ENCODE measurements around the gene CCDC134.

CCDC134 gene

DNA sequence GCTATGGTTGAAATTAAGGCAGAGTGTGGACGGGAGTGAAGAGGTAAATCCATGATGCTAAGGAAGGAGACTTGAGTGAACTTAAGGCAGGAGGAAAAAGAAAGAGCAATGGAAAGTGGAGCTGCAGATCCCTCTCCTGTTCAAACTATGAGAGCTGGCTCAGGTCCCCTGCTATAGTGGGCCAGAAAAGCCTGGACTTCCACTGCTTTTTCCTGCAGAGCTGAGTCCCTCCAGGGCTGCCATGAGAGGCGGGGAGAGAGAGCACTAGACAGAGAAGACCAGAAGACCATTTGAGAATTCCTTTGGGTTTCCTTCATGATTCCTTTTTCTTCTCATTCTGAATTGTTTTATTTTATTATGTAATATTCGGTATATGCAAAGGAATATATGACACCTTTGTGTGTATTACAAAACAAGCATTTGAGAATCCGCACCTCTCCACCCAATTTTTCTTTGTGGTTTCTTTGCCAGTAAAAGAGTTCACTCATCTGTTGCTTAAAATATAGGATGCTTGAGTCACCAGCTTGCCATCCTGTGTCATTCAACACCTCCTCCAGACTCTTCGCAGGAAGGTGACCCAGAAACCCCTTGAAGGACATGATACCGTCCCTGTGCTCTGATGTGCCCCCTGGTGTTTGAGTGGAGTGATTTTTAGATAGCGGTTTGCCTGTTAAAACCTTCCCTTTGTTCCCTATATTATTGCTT lies 56.8 kb downstream of the CCDC134 start (continued):
- TF ChIP-seq, protein P1, sequence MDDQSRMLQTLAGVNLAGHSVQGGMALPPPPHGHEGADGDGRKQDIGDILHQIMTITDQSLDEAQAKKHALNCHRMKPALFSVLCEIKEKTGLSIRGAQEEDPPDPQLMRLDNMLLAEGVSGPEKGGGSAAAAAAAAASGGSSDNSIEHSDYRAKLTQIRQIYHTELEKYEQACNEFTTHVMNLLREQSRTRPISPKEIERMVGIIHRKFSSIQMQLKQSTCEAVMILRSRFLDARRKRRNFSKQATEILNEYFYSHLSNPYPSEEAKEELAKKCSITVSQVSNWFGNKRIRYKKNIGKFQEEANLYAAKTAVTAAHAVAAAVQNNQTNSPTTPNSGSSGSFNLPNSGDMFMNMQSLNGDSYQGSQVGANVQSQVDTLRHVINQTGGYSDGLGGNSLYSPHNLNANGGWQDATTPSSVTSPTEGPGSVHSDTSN (CRISPR knock-in tag; IDR thresholded peaks at IDR 0.05), result no peak
- TF ChIP-seq ZFP37 (tag by site-specific recombination; IDR thresholded peaks at IDR 0.05) (no peak), ZBTB8A (tag by site-specific recombination; IDR thresholded peaks at IDR 0.05) (no peak), ZNF169 (tag by site-specific recombination; IDR thresholded peaks at IDR 0.05) (no peak), ZNF837 (tag by site-specific recombination; IDR thresholded peaks at IDR 0.05) (no peak), ZXDB (tag by site-specific recombination; IDR thresholded peaks at IDR 0.05) (peak; percentile 54; the same call in 1 of the 2 replicates), SCRT1 (tag by site-specific recombination; IDR thresholded peaks at IDR 0.05; ENCODE audit: borderline replicate concordance) (0 out of 2 replicates have a peak, but pooled peaks have one; percentile 45), HOXA7 (CRISPR knock-in tag; IDR thresholded peaks at IDR 0.05; ENCODE audit: borderline replicate concordance) (no peak), ZBTB48 (tag by site-specific recombination; IDR thresholded peaks at IDR 0.05) (no peak), IKZF3 (tag by site-specific recombination; IDR thresholded peaks at IDR 0.05) (peak; percentile 57), ZNF629 (tag by site-specific recombination; IDR thresholded peaks at IDR 0.05) (peak; percentile 57; the same call in 1 of the 2 replicates), ZNF223 (tag by site-specific recombination; IDR thresholded peaks at IDR 0.05) (0 out of 2 replicates have a peak, but pooled peaks have one; percentile 65), SP3 (tag by site-specific recombination; IDR thresholded peaks at IDR 0.05) (no peak), ZNF843 (tag by site-specific recombination; IDR thresholded peaks at IDR 0.05) (no peak), ZNF776 (tag by site-specific recombination; IDR thresholded peaks at IDR 0.05; ENCODE audit: borderline replicate concordance) (no peak), ZNF670 (tag by site-specific recombination; IDR thresholded peaks at IDR 0.05; ENCODE audit: low read depth) (no peak), ZNF701 (tag by site-specific recombination; IDR thresholded peaks at IDR 0.05) (no peak), ZSCAN16 (tag by site-specific recombination; IDR thresholded peaks at IDR 0.05) (no peak), ZNF654 (tag by site-specific recombination; IDR thresholded peaks at IDR 0.05; ENCODE audit: low read depth) (peak; percentile 21; the same call in 1 of the 2 replicates), ZNF366 (tag by site-specific recombination; conservative IDR thresholded peaks at IDR 0.05) (0 out of 2 replicates have a peak, but pooled peaks have one; percentile 14), ZSCAN23 (tag by site-specific recombination; IDR thresholded peaks at IDR 0.05) (no peak), KLF9 (tag by site-specific recombination; IDR thresholded peaks at IDR 0.05; ENCODE audit: low read depth) (no peak), ZNF138 (tag by site-specific recombination; IDR thresholded peaks at IDR 0.05; ENCODE audit: borderline replicate concordance) (no peak), ZBTB17 (tag by site-specific recombination; IDR thresholded peaks at IDR 0.05) (peak; percentile 89), ZBTB1 (tag by site-specific recombination; IDR thresholded peaks at IDR 0.05) (no peak), FEZF1 (tag by site-specific recombination; IDR thresholded peaks at IDR 0.05) (peak; percentile 35; the same call in 1 of the 2 replicates), ZNF140 (tag by site-specific recombination; IDR thresholded peaks at IDR 0.05) (no peak), HOXC10 (CRISPR knock-in tag; IDR thresholded peaks at IDR 0.05) (no peak)
- TF ChIP-seq, protein P2, sequence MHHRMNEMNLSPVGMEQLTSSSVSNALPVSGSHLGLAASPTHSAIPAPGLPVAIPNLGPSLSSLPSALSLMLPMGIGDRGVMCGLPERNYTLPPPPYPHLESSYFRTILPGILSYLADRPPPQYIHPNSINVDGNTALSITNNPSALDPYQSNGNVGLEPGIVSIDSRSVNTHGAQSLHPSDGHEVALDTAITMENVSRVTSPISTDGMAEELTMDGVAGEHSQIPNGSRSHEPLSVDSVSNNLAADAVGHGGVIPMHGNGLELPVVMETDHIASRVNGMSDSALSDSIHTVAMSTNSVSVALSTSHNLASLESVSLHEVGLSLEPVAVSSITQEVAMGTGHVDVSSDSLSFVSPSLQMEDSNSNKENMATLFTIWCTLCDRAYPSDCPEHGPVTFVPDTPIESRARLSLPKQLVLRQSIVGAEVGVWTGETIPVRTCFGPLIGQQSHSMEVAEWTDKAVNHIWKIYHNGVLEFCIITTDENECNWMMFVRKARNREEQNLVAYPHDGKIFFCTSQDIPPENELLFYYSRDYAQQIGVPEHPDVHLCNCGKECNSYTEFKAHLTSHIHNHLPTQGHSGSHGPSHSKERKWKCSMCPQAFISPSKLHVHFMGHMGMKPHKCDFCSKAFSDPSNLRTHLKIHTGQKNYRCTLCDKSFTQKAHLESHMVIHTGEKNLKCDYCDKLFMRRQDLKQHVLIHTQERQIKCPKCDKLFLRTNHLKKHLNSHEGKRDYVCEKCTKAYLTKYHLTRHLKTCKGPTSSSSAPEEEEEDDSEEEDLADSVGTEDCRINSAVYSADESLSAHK (tag by site-specific recombination; IDR thresholded peaks at IDR 0.05), result peak; percentile 68; the same call in 1 of the 2 replicates
- TF ChIP-seq, protein P3, sequence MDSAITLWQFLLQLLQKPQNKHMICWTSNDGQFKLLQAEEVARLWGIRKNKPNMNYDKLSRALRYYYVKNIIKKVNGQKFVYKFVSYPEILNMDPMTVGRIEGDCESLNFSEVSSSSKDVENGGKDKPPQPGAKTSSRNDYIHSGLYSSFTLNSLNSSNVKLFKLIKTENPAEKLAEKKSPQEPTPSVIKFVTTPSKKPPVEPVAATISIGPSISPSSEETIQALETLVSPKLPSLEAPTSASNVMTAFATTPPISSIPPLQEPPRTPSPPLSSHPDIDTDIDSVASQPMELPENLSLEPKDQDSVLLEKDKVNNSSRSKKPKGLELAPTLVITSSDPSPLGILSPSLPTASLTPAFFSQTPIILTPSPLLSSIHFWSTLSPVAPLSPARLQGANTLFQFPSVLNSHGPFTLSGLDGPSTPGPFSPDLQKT (IDR thresholded peaks at IDR 0.05; ENCODE audit: borderline replicate concordance, low read depth, low read length), result no peak
- TF ChIP-seq, protein P4, sequence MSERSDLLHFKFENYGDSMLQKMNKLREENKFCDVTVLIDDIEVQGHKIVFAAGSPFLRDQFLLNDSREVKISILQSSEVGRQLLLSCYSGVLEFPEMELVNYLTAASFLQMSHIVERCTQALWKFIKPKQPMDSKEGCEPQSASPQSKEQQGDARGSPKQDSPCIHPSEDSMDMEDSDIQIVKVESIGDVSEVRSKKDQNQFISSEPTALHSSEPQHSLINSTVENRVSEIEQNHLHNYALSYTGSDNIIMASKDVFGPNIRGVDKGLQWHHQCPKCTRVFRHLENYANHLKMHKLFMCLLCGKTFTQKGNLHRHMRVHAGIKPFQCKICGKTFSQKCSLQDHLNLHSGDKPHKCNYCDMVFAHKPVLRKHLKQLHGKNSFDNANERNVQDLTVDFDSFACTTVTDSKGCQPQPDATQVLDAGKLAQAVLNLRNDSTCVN (tag by site-specific recombination; optimal IDR thresholded peaks at IDR 0.05), result no peak
- TF ChIP-seq, protein P5, sequence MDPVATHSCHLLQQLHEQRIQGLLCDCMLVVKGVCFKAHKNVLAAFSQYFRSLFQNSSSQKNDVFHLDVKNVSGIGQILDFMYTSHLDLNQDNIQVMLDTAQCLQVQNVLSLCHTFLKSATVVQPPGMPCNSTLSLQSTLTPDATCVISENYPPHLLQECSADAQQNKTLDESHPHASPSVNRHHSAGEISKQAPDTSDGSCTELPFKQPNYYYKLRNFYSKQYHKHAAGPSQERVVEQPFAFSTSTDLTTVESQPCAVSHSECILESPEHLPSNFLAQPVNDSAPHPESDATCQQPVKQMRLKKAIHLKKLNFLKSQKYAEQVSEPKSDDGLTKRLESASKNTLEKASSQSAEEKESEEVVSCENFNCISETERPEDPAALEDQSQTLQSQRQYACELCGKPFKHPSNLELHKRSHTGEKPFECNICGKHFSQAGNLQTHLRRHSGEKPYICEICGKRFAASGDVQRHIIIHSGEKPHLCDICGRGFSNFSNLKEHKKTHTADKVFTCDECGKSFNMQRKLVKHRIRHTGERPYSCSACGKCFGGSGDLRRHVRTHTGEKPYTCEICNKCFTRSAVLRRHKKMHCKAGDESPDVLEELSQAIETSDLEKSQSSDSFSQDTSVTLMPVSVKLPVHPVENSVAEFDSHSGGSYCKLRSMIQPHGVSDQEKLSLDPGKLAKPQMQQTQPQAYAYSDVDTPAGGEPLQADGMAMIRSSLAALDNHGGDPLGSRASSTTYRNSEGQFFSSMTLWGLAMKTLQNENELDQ (tag by site-specific recombination; IDR thresholded peaks at IDR 0.05; ENCODE audit: low read depth), result no peak

Measured in HEK293 (cell line).